B cell (primary cell): ENCODE results near the gene MSANTD3. TPM values are rescaled to one million over a fixed set of nuclear protein-coding genes. Genes with fewer than 3 reads are reported as not detected.

Experiments
- ATAC-seq: fragments of 200-7000 bp; cut with Tn5 transposase; one replicate; pipeline ENCODE4 v1.10.0; 2021; ENCODE audit warnings: low read depth, mild to moderate bottlenecking, moderate number of reproducible peaks, moderate library complexity
- CTCF ChIA-PET: fragments of 350-600 bp; sonication (Branson Sonifier 250); formaldehyde crosslinking; loops from one replicate; lab custom pipeline; 2021; ENCODE audit warnings: antibody characterized with exemption, inconsistent platforms; lab: Charles Lee
- POLR2A ChIA-PET: fragments of 350-600 bp; sonication (Branson Sonifier 250); formaldehyde crosslinking; loops from one replicate; lab custom pipeline; 2021; ENCODE audit warnings: antibody characterized with exemption; lab: Charles Lee
- DNase-seq: peaks from one replicate; pipeline ENCODE4 v3.0.0; 2013
- H2AFZ ChIP-seq: 2 replicates; pipeline ENCODE4 v1.6.1; 2012; ENCODE audit warnings: mild to moderate bottlenecking, low read depth, low read length; ENCODE audit not compliant: insufficient read depth, poor library complexity, severe bottlenecking
- H3K27ac ChIP-seq, 2 donors: 1 replicate in 1 of 2; 2 replicates in 1 of 2; pipeline ENCODE4 v1.5.1; 2012 to 2013; ENCODE audit warnings: low read length in 2 of 2, mild to moderate bottlenecking in 2 of 2, moderate library complexity in 1 of 2
- H3K27me3 ChIP-seq, 4 experiments: fragments of 200-600 bp in 1 of 4; sonication (generic) in 1 of 4; replicated peaks in 1 of 4; 1 replicate in 2 of 4; 2 replicates in 2 of 4; pipeline versions ENCODE4 v1.6.1 to v1.7.0; 2013 to 2016; ENCODE audit warnings: low read length in 3 of 4, mild to moderate bottlenecking in 2 of 4, mixed read lengths in 1 of 4, moderate library complexity in 1 of 4; ENCODE audit not compliant: insufficient read depth in 4 of 4, control insufficient read depth in 3 of 4; ENCODE audit errors: control extremely low read depth in 1 of 4
- H3K36me3 ChIP-seq, 2 experiments: replicated peaks in 1 of 2; 1 replicate in 1 of 2; 2 replicates in 1 of 2; pipeline versions ENCODE4 v1.6.1 to v1.7.1; 2013; ENCODE audit warnings: low read length in 1 of 2; ENCODE audit not compliant: insufficient read depth in 2 of 2, control insufficient read depth in 1 of 2; ENCODE audit errors: control extremely low read depth in 1 of 2, extremely low read depth in 1 of 2
- H3K4me1 ChIP-seq, 2 donors: fragments of 200-600 bp in 1 of 2; sonication (generic) in 1 of 2; 1 replicate in 1 of 2; 2 replicates in 1 of 2; pipeline versions ENCODE4 v1.5.1 to v1.6.1; 2013 to 2017; ENCODE audit warnings: low read length in 2 of 2; ENCODE audit not compliant: control insufficient read depth in 2 of 2, insufficient read depth in 2 of 2
- H3K4me2 ChIP-seq: replicated peaks from 2 replicates; pipeline ENCODE3; 2012; ENCODE audit warnings: mild to moderate bottlenecking, low read depth, low read length; ENCODE audit not compliant: poor library complexity, severe bottlenecking
- H3K4me3 ChIP-seq, 5 experiments: fragments of 200-600 bp in 1 of 5; sonication (generic) in 1 of 5; 1 replicate in 3 of 5; 2 replicates in 2 of 5; pipeline versions ENCODE4 v1.5.1 to v1.7.0; 2011 to 2016; ENCODE audit warnings: low read length in 4 of 5, mild to moderate bottlenecking in 4 of 5, low read depth in 2 of 5, control low read depth in 1 of 5, moderate library complexity in 1 of 5; ENCODE audit not compliant: insufficient read depth in 1 of 5; ENCODE audit errors: control extremely low read depth in 1 of 5, extremely low read depth in 1 of 5
- H3K79me2 ChIP-seq: fragments of 200-600 bp; sonication (generic); one replicate; pipeline ENCODE4 v1.6.0; 2016; ENCODE audit warnings: low read length; ENCODE audit not compliant: control insufficient read depth, insufficient read depth
- H3K9ac ChIP-seq: fragments of 200-600 bp; sonication (generic); 2 replicates; pipeline ENCODE4 v1.6.1; 2017; ENCODE audit warnings: mild to moderate bottlenecking, low read length, moderate library complexity
- H3K9me3 ChIP-seq, 3 donors: one replicate each; pipeline versions ENCODE4 v1.6.1 to v1.7.1; 2013; ENCODE audit warnings: low read length in 2 of 3; ENCODE audit not compliant: control insufficient read depth in 2 of 3, insufficient read depth in 1 of 3; ENCODE audit errors: control extremely low read depth in 1 of 3
- H4K20me1 ChIP-seq: 2 replicates; pipeline ENCODE4 v1.6.0; 2012; ENCODE audit warnings: mild to moderate bottlenecking, low read length; ENCODE audit not compliant: insufficient read depth, control insufficient read depth, poor library complexity, severe bottlenecking
- H3K27ac Mint-ChIP-seq: one replicate; pipeline ENCODE4 v1.8.0; 2021; ENCODE audit warnings: mixed read lengths
- H3K27me3 Mint-ChIP-seq: one replicate; pipeline ENCODE4 v1.8.0; 2021; ENCODE audit warnings: mixed read lengths
- H3K4me1 Mint-ChIP-seq: one replicate; pipeline ENCODE4 v1.8.0; 2021; ENCODE audit warnings: mixed read lengths
- H3K4me3 Mint-ChIP-seq: one replicate; pipeline ENCODE4 v1.8.0; 2021; ENCODE audit warnings: mixed read lengths
- H3K9me3 Mint-ChIP-seq: one replicate; pipeline ENCODE4 v1.8.0; 2022; ENCODE audit warnings: mixed read lengths; ENCODE audit not compliant: insufficient read depth
- EZH2 ChIP-seq: IDR thresholded peaks from 2 replicates; pipeline ENCODE4 v1.6.1; 2012; ENCODE audit warnings: borderline replicate concordance, low read depth, mild to moderate bottlenecking, moderate library complexity, low read length; ENCODE audit not compliant: insufficient read depth, poor library complexity, severe bottlenecking
- WGBS: methylation state at CpG from one replicate; pipeline ENCODE4 v1.1.5; 2013; ENCODE audit warnings: missing lambda C conversion rate; ENCODE audit not compliant: insufficient coverage; 5-methylcytosine and 5-hydroxymethylcytosine counted together
- intact Hi-C: fragments of 100-400 bp; cut with micrococcal nuclease; formaldehyde crosslinking; loops from one replicate; pipeline ENCODE4 v1.10.0; 2022
- polyA plus RNA-seq: library from polyadenylated mRNA; depleted of rRNA; stranded (reverse); fragments of >200 nt; gene quantifications from 2 replicates; pipeline ENCODE4 v1.2.3, GENCODE V29; 2012
- total RNA-seq, 2 donors: library from RNA; stranded (reverse); fragments of 120-200 nt in 1 of 2; gene quantifications; 1 replicate in 1 of 2; 2 replicates in 1 of 2; pipeline versions ENCODE4 v1.2.3 to v1.2.4, GENCODE V29; 2013 to 2022
- TF ChIP-seq, protein P1 (sequence below): fragments of 200-600 bp; IDR thresholded peaks from one replicate; pipeline ENCODE4 v1.8.0; 2022; ENCODE audit warnings: antibody characterized with exemption, mild to moderate bottlenecking

MSANTD3 gene
- total and polyA plus RNA-seq, 2 donors (not counting 1 experiment from before 2014, with no cell fraction given): 5.9 to 12.1 TPM

DNA sequence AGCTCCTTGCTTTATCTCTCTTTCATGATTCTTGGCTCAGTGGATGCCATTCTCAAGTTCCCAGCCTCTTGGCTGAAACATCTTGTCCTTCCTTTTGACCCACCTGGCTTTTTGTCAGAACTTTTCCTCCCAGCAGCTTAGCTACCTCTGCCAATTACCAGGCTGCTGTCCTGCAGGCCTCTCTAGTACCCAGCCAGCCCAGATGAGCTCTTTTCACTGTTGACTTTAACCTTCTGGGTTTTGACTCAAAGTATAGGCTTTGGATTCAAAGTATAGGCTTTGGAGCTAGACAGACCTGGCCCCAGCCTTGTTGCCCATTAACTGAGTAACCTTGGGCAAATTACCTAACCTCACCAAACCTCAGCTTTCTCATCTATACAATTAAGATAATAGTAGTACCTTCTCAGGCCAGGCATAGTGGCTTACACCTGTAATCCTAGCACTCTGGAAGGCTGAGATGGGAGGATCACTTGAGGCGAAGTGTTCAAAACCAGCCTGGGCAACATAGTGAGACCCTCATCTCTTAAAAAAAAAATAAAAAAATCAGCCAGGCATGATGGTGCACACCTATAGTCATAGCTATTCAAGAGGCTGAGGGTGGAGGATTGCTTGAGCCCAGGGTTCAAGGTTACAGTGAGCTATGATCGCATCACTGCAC is 39.4 kb downstream of the MSANTD3 start:
- TF ChIP-seq, protein P1, sequence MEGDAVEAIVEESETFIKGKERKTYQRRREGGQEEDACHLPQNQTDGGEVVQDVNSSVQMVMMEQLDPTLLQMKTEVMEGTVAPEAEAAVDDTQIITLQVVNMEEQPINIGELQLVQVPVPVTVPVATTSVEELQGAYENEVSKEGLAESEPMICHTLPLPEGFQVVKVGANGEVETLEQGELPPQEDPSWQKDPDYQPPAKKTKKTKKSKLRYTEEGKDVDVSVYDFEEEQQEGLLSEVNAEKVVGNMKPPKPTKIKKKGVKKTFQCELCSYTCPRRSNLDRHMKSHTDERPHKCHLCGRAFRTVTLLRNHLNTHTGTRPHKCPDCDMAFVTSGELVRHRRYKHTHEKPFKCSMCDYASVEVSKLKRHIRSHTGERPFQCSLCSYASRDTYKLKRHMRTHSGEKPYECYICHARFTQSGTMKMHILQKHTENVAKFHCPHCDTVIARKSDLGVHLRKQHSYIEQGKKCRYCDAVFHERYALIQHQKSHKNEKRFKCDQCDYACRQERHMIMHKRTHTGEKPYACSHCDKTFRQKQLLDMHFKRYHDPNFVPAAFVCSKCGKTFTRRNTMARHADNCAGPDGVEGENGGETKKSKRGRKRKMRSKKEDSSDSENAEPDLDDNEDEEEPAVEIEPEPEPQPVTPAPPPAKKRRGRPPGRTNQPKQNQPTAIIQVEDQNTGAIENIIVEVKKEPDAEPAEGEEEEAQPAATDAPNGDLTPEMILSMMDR: no peak
- no peak for TF ChIP-seq EZH2
- Histone ChIP-seq H2AFZ (no peak overlapping the region), H3K79me2 (no peaks in the 10 kb centered on the region), H4K20me1 (no peaks in the 10 kb centered on the region), H3K4me1 (no peaks in the 10 kb centered on the region), H3K27me3 (peaks cover 0 to 5% (median 0%) of the 10 kb centered on the region in 4 experiments), H3K27ac (no peak overlapping the region), H3K4me3 (no peak overlapping the region), H3K4me2 (no peak overlapping the region), H3K36me3 (no peaks in the 10 kb centered on the region), H3K9me3 (no peaks in the 10 kb centered on the region), H3K9ac (no peak overlapping the region)
- Mint-ChIP-seq H3K4me1 (no peaks in the 10 kb centered on the region), H3K27me3 (peaks cover 12% of the 10 kb centered on the region), H3K9me3 (no peaks in the 10 kb centered on the region), H3K27ac (no peak overlapping the region), H3K4me3 (no peak overlapping the region)
- WGBS: no CpG with 5 or more reads among the region's 2 CpGs
- POLR2A ChIA-PET: no interaction called here
- CTCF ChIA-PET: no interaction called here
- intact Hi-C loops: no loop called here
- no peak for ATAC-seq
- DNase-seq: no peak

DNA sequence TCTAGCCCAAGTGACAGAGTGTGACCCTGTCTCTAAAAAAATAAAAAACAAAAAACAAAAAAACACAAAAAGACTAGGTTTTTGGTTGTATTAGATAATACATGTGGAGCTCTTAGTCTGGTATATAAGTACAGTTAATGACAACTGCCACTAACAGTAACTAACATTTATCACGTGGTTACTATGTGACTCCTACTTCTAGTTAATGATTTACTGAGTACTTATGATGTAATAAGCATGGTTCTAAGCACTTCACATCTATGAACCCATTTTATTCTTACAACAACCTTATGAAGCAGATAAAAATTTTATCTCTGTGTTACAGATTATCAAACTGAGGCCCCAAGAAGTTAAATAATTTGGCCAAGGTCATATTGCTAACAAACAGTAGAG is 39.9 kb downstream of the MSANTD3 start:
- POLR2A ChIA-PET: no interaction called here
- no peaks in the 10 kb centered on the region for H3K36me3 ChIP-seq
- no peak for TF ChIP-seq EZH2
- TF ChIP-seq, protein P1: no peak
- H4K20me1 ChIP-seq: no peaks in the 10 kb centered on the region
- no peak overlapping the region for H3K9ac ChIP-seq
- no peak overlapping the region for H3K4me3 Mint-ChIP-seq
- H3K27ac ChIP-seq: no peak overlapping the region
- H3K9me3 ChIP-seq: no peaks in the 10 kb centered on the region
- intact Hi-C loops: no loop called here
- CTCF ChIA-PET: interaction anchor here (0.7 kb wide), 1 partner anchor 30 kb away, joined by 3 read pairs; no protein-coding TSS in a partner anchor
- H3K79me2 ChIP-seq: no peaks in the 10 kb centered on the region
- H3K27me3 Mint-ChIP-seq: peaks cover 17% of the 10 kb centered on the region
- no peak overlapping the region for H2AFZ ChIP-seq
- H3K4me1 ChIP-seq: no peaks in the 10 kb centered on the region
- H3K27me3 ChIP-seq: peaks cover 0 to 5% (median 0%) of the 10 kb centered on the region in 4 experiments
- ATAC-seq (no peak), DNase-seq (no peak)
- H3K4me2 ChIP-seq: no peak overlapping the region
- H3K9me3 Mint-ChIP-seq: no peaks in the 10 kb centered on the region
- H3K4me1 Mint-ChIP-seq: no peaks in the 10 kb centered on the region
- no CpG with 5 or more reads among the region's 1 CpG for WGBS
- no peak overlapping the region for H3K27ac Mint-ChIP-seq
- H3K4me3 ChIP-seq: no peak overlapping the region
